CD14-positive monocyte (primary cell): Measurements from ENCODE around the gene DNAH7. TPM values are rescaled to one million over a fixed set of nuclear protein-coding genes. Genes with fewer than 3 reads are reported as not detected.

ENCODE experiments used
- DNase-seq, 3 donors: peaks; one replicate each; pipeline ENCODE4 v3.0.0-alpha.2; 2011 to 2022
- H2AFZ ChIP-seq: 2 replicates; pipeline ENCODE4 v1.6.0; 2012; ENCODE audit warnings: mild to moderate bottlenecking, low read depth, low read length, inconsistent platforms; ENCODE audit not compliant: insufficient read depth, poor library complexity, severe bottlenecking
- H3K27ac ChIP-seq, 2 donors: 1 replicate in 1 of 2; 2 replicates in 1 of 2; pipeline ENCODE4 v1.5.1; 2012 to 2013; ENCODE audit warnings: low read length in 2 of 2, control low read depth in 1 of 2, inconsistent platforms in 1 of 2, low read depth in 1 of 2, mild to moderate bottlenecking in 1 of 2
- H3K27me3 ChIP-seq, 2 donors: one replicate each; pipeline versions ENCODE4 v1.6.0 to v1.6.1; 2011 to 2013; ENCODE audit warnings: low read length in 2 of 2; ENCODE audit not compliant: control insufficient read depth in 2 of 2, insufficient read depth in 2 of 2
- H3K36me3 ChIP-seq, 2 donors: replicated peaks in 1 of 2; 1 replicate in 1 of 2; 2 replicates in 1 of 2; pipeline versions ENCODE4 v1.5.1 to v1.6.1; 2012 to 2013; ENCODE audit warnings: low read length in 2 of 2, control low read depth in 1 of 2, inconsistent platforms in 1 of 2, mild to moderate bottlenecking in 1 of 2; ENCODE audit not compliant: insufficient read depth in 2 of 2, control insufficient read depth in 1 of 2
- H3K4me1 ChIP-seq, 2 donors: 1 replicate in 1 of 2; 2 replicates in 1 of 2; pipeline versions ENCODE4 v1.5.1 to v1.6.1; 2012 to 2013; ENCODE audit warnings: low read length in 2 of 2, control low read depth in 1 of 2, inconsistent platforms in 1 of 2, mild to moderate bottlenecking in 1 of 2, moderate library complexity in 1 of 2; ENCODE audit not compliant: insufficient read depth in 2 of 2, control insufficient read depth in 1 of 2
- H3K4me2 ChIP-seq: replicated peaks from 2 replicates; pipeline ENCODE3; 2012; ENCODE audit warnings: low read length, moderate library complexity, mild to moderate bottlenecking; ENCODE audit not compliant: poor library complexity, severe bottlenecking; ENCODE audit errors: extremely low read depth
- H3K4me3 ChIP-seq, 3 experiments: fragments of 200-600 bp in 1 of 3; sonication (generic) in 1 of 3; replicated peaks in 1 of 3; 1 replicate in 2 of 3; 2 replicates in 1 of 3; pipeline ENCODE4 v1.5.1; 2011 to 2013; ENCODE audit warnings: low read length in 3 of 3, mild to moderate bottlenecking in 3 of 3, control low read depth in 2 of 3, low read depth in 2 of 3, inconsistent platforms in 1 of 3, moderate library complexity in 1 of 3
- H3K79me2 ChIP-seq: 2 replicates; pipeline ENCODE4 v1.6.0; 2012; ENCODE audit warnings: mild to moderate bottlenecking, control low read depth, inconsistent platforms, low read length, moderate library complexity; ENCODE audit not compliant: insufficient read depth
- H3K9ac ChIP-seq: 2 replicates; pipeline ENCODE4 v1.6.0; 2017; ENCODE audit warnings: low read length, mild to moderate bottlenecking; ENCODE audit not compliant: insufficient read depth, poor library complexity, severe bottlenecking
- H3K9me3 ChIP-seq, 2 donors: replicated peaks in 1 of 2; 1 replicate in 1 of 2; 2 replicates in 1 of 2; pipeline versions ENCODE4 v1.5.1 to v1.6.1; 2012 to 2013; ENCODE audit warnings: low read length in 2 of 2, control low read depth in 1 of 2; ENCODE audit not compliant: control insufficient read depth in 1 of 2, insufficient read depth in 1 of 2
- H4K20me1 ChIP-seq: 2 replicates; pipeline ENCODE4 v1.6.0; 2012; ENCODE audit warnings: mild to moderate bottlenecking, low read length, control low read depth, moderate library complexity; ENCODE audit not compliant: insufficient read depth
- H3K27ac Mint-ChIP-seq, 7 donors: one replicate each; pipeline ENCODE4 v1.8.0; 2020; ENCODE audit warnings: mild to moderate bottlenecking in 7 of 7, mixed read lengths in 7 of 7, moderate library complexity in 6 of 7, inconsistent platforms in 2 of 7
- H3K27me3 Mint-ChIP-seq, 3 donors: one replicate each; pipeline ENCODE4 v1.8.0; 2021 to 2022; ENCODE audit warnings: low read depth in 3 of 3, mild to moderate bottlenecking in 3 of 3, mixed read lengths in 3 of 3, moderate library complexity in 3 of 3, inconsistent platforms in 1 of 3
- H3K36me3 Mint-ChIP-seq, 2 donors: one replicate each; pipeline ENCODE4 v1.8.0; 2020; ENCODE audit warnings: mixed read lengths in 2 of 2, inconsistent platforms in 1 of 2, mild to moderate bottlenecking in 1 of 2
- H3K4me1 Mint-ChIP-seq: one replicate; pipeline ENCODE4 v1.8.0; 2020; ENCODE audit warnings: mild to moderate bottlenecking, mixed read lengths
- H3K4me3 Mint-ChIP-seq, 2 donors: one replicate each; pipeline ENCODE4 v1.8.0; 2020; ENCODE audit warnings: mild to moderate bottlenecking in 2 of 2, mixed read lengths in 2 of 2, moderate library complexity in 1 of 2
- H3K9me3 Mint-ChIP-seq, 7 donors: one replicate each; pipeline ENCODE4 v1.8.0; 2020 to 2022; ENCODE audit warnings: mixed read lengths in 7 of 7, mild to moderate bottlenecking in 6 of 7, moderate library complexity in 6 of 7, inconsistent platforms in 2 of 7
- WGBS: methylation state at CpG from one replicate; pipeline ENCODE4 v1.1.5; 2013; ENCODE audit warnings: missing lambda C conversion rate; ENCODE audit not compliant: insufficient coverage; 5-methylcytosine and 5-hydroxymethylcytosine counted together
- intact Hi-C, 2 donors: fragments of 100-400 bp; cut with micrococcal nuclease; formaldehyde crosslinking; loops; one replicate each; pipeline versions ENCODE4 v1.15.0 to v1.15.1; 2023
- polyA plus RNA-seq, 3 donors: library from polyadenylated mRNA; depleted of rRNA in 1 of 3; unstranded in 2 of 3; stranded (reverse) in 1 of 3; fragments of 300-500 nt in 2 of 3; fragments of >200 nt in 1 of 3; fragmentation: Illumina TruSeq in 2 of 3; gene quantifications; 1 replicate in 2 of 3; 2 replicates in 1 of 3; pipeline ENCODE4 v1.2.3, GENCODE V29; 2012 to 2021
- TF ChIP-seq, protein P1 (sequence below): fragments of 200-600 bp; IDR thresholded peaks from one replicate; pipeline ENCODE4 v1.8.0; 2022; ENCODE audit warnings: antibody characterized with exemption, mild to moderate bottlenecking

Gene DNAH7
- polyA plus RNA-seq, 3 donors = 0.07 TPM; not detected in 2

DNA sequence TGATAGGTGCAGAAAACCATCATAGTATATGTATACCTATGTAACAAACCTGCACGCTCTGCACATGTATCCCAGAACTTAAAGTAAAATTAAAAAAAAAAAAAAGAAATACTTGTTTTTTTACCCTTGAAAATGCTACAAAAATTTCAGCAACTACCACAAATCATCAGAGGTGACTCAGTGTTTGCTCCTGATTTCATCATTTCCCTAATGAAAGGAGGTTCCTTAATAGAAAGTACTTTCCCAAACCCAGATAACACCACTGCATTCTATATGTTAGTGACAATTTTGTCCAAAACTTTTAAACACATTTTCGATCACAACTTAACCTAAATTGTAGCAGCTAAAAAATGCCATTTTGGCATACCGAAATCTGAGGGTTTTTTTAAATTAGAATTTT is 248.3 kb downstream of the DNAH7 start:
- no peak overlapping the region for H3K9ac ChIP-seq
- no peak overlapping the region for H3K4me3 ChIP-seq
- H3K79me2 ChIP-seq = no peaks in the 10 kb centered on the region
- intact Hi-C loops = no loop called here
- H3K27me3 ChIP-seq = no peaks in the 10 kb centered on the region
- no CpG with 5 or more reads among the region's 3 CpGs for WGBS
- Mint-ChIP-seq H3K27me3 (peaks cover 0 to 1% (median 0%) of the 10 kb centered on the region in 3 donors), H3K4me3 (no peak overlapping the region), H3K27ac (peak overlapping the region in 2 of 7 donors; percentile 8 to 69), H3K4me1 (peaks cover 20% of the 10 kb centered on the region), H3K36me3 (no peaks in the 10 kb centered on the region), H3K9me3 (no peaks in the 10 kb centered on the region)
- peaks cover 13 to 20% of the 10 kb centered on the region in 2 donors for H3K4me1 ChIP-seq
- peak overlapping the region; percentile 11 for H3K4me2 ChIP-seq
- no peak overlapping the region for H2AFZ ChIP-seq
- peak; percentile 25 to 54 (median 38) for DNase-seq
- no peaks in the 10 kb centered on the region for H3K9me3 ChIP-seq
- H4K20me1 ChIP-seq = no peaks in the 10 kb centered on the region
- no peaks in the 10 kb centered on the region for H3K36me3 ChIP-seq
- H3K27ac ChIP-seq = no peak overlapping the region
- TF ChIP-seq, protein P1, sequence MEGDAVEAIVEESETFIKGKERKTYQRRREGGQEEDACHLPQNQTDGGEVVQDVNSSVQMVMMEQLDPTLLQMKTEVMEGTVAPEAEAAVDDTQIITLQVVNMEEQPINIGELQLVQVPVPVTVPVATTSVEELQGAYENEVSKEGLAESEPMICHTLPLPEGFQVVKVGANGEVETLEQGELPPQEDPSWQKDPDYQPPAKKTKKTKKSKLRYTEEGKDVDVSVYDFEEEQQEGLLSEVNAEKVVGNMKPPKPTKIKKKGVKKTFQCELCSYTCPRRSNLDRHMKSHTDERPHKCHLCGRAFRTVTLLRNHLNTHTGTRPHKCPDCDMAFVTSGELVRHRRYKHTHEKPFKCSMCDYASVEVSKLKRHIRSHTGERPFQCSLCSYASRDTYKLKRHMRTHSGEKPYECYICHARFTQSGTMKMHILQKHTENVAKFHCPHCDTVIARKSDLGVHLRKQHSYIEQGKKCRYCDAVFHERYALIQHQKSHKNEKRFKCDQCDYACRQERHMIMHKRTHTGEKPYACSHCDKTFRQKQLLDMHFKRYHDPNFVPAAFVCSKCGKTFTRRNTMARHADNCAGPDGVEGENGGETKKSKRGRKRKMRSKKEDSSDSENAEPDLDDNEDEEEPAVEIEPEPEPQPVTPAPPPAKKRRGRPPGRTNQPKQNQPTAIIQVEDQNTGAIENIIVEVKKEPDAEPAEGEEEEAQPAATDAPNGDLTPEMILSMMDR = no peak

DNA sequence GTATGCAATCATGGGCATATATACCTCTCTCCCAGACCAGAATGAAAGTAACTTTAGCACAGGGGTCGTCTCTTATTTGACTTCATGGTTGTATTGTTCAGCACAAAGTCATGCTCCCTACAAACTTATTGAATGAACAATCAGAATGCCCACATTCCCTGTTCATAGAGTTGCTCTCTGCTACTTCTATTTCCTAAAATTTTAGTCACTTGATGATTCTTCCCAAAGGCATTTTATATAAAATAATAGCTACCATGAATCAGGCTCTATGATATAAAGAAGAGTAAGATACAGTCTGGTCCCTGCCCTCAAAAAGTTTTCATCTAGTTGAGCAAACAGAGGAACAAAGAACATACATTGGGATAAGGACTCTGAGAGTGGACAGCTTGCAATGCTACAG is 249.4 kb downstream of the DNAH7 start:
- no peaks in the 10 kb centered on the region for H4K20me1 ChIP-seq
- H3K9me3 Mint-ChIP-seq = no peaks in the 10 kb centered on the region

More for the DNA sequence above, 249.4 kb downstream of the DNAH7 start:
- TF ChIP-seq, protein P1 = no peak
- WGBS = 86% methylated on average over 1 of the region's 1 CpG
- H3K27ac ChIP-seq = peak overlapping the region in 1 of 2 donors; percentile 32
- H2AFZ ChIP-seq = no peak overlapping the region
- H3K4me2 ChIP-seq = no peak overlapping the region
- H3K9me3 ChIP-seq = no peaks in the 10 kb centered on the region
- no peaks in the 10 kb centered on the region for H3K27me3 Mint-ChIP-seq
- H3K4me3 Mint-ChIP-seq = no peak overlapping the region
- peaks cover 20% of the 10 kb centered on the region for H3K4me1 Mint-ChIP-seq
- H3K27me3 ChIP-seq = no peaks in the 10 kb centered on the region
- peaks cover 13 to 20% of the 10 kb centered on the region in 2 donors for H3K4me1 ChIP-seq
- no peaks in the 10 kb centered on the region for H3K79me2 ChIP-seq
- peak overlapping the region in 1 of 7 donors; percentile 49 for H3K27ac Mint-ChIP-seq
- H3K9ac ChIP-seq = no peak overlapping the region
- intact Hi-C loops = no loop called here
- no peaks in the 10 kb centered on the region for H3K36me3 ChIP-seq
- no peaks in the 10 kb centered on the region for H3K36me3 Mint-ChIP-seq
- DNase-seq = no peak
- H3K4me3 ChIP-seq = no peak overlapping the region
